ENCODE data around the gene CXXC1. TPM values are rescaled to one million over a fixed set of nuclear protein-coding genes. Genes with fewer than 3 reads are reported as not detected.

Gene CXXC1
- total RNA-seq: 44.7 and 47.6 TPM in 2 replicates

DNA sequence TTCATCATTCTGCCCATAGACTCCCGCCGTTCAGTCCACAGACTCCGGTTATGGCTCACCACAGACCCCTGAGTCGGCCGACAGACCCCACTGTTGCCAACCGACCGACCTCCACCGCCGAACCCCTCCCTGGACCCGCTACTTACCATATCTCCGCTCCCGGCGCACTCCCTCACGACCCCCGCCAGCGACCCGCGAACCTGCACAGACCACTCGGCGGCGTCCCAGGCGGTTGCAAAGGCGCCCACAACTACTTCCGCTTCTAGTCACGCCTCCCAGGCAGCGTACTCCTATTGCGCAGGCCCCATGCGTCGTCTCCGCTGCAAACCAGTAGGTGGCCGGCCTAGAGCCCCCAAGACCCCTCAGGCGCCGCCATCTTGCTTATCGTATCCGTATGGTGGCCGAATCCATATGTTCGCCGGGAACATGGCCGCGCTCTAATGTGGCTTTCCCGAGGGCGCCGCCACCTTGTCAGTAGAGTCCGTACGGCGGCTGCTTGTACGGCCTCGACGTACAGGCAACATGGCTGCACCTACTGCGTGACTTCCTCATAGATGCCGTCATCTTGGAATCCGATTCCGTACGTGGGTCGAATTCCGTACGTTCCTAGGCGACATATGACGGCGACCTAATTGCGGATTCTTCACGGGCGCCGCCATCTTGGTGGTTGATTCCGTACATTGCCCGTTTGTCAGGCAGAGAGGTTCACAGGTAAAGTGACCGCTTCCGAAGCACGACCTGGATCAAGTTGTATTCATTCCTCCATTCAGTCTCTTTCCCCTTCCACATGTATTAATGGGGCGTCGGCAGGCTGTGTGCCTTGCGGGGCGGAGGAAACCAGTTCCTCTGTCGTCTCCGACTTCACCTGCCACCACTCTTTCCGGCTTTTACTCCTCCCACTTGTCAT, at the start of gene CXXC1:
CXXC1 (minus strand) TSS at position 252 of the 907 bp plus-strand sequence; CDS start at position 149, 103 bp downstream.

DNA sequence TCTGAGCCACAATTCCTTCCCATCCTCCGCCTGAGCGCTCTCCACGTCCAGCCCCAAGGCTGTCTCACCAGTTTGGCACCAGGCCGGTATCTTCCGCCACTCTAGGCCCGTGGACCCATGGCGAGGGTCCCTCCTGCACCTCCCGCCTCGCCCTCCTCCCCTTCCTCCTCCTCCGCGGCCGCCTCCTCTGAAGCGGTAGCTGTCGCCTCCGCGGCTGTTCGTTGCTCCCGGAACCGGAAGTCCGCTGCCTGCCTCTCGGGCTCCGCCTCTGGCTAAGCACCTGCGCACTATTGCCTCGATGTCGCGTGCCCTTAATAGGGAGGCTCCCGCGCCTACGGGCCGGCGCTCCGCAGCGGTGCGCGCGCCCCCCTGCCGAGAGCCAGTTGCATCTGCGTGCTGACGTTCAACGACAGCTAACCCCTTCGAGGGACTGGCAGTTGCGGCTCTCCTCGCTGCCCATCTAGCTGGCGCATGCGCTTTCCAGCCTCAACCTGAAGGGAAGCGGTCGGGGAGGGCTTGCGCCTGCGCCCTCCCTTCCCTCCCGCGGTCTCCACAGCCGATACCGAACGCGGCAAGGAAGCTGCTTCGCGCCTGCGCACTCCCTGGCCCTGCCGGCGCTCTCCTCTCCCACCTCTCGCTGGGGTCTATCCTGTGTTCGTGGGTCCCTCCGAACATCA, 6.1 kb downstream of the CXXC1 start, which contains the start of gene MBD1:
MBD1 (minus strand) TSS at position 229 of the 677 bp plus-strand sequence. CDS start 1,531 bp downstream, outside the sequence.

DNA sequence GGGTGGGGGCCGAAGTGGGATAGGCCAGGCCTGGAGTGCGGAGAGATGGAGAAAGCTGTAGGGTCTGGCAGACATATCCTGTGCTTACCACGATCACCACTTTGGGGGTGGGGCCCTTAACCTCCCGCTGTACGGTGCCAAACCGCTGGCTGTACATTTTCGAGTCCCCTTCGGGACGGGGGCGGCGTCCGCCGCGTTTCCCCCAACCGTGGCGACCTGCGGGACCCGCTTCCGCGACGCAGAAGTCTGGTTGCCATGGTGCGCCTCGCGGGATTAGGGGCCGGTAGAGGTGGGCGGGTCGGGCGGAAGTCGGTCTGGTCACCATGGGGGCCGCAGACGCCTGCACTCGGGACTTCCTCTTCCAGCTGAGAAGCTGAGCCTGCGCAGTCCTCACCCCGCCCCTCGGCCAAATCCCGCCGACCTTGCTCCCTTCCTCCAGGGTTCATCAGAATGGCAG, 21.2 kb downstream of the CXXC1 start, which contains the start of gene CFAP53:
CFAP53 (minus strand) TSS at position 248 of the 457 bp plus-strand sequence; CDS start at position 157, 91 bp downstream.

Other genes with a start within 250 kb of the CXXC1 start
- 26.8 and 39.6 TPM in 2 replicates for gene MYO5B, start 92.5 kb downstream of the CXXC1 start, total RNA-seq
- gene CFAP53, start 21.2 kb downstream of the CXXC1 start, total RNA-seq: 0.85 and 1.3 TPM in 2 replicates
- gene MBD1, start 6.2 kb downstream of the CXXC1 start, total RNA-seq: 78.2 and 94.0 TPM in 2 replicates
- gene SKA1, start 87.4 kb upstream of the CXXC1 start, total RNA-seq: 6.5 and 12.6 TPM in 2 replicates